WTC11 (cell line): ENCODE measurements around the gene POLH. TPM values are rescaled to one million over a fixed set of nuclear protein-coding genes. Genes with fewer than 3 reads are reported as not detected.

Experiments used
- ATAC-seq: fragments of 200-7000 bp; cut with Tn5 transposase; 2 replicates; pipeline ENCODE4 v1.10.0; 2021; ENCODE audit warnings: mild to moderate bottlenecking, moderate library complexity
- CTCF ChIA-PET: fragments of 300-600 bp; sonication (Branson Sonifier 250); formaldehyde crosslinking; loops from one replicate; lab custom pipeline; 2021; ENCODE audit warnings: antibody characterized with exemption; lab: Charles Lee
- POLR2A ChIA-PET: fragments of 350-600 bp; sonication (Branson Sonifier 250); formaldehyde crosslinking; loops from one replicate; lab custom pipeline; 2021; ENCODE audit warnings: antibody characterized with exemption; lab: Charles Lee
- DNase-seq: peaks from one replicate; pipeline ENCODE4 v3.0.0; 2021; ENCODE audit warnings: low spot score
- H3K27ac Mint-ChIP-seq: 2 replicates; pipeline ENCODE4 v1.8.0; 2021; ENCODE audit warnings: mixed read lengths
- H3K27me3 Mint-ChIP-seq: 2 replicates; pipeline ENCODE4 v1.8.0; 2021; ENCODE audit warnings: low read depth, mild to moderate bottlenecking, moderate library complexity, mixed read lengths
- H3K36me3 Mint-ChIP-seq: 2 replicates; pipeline ENCODE4 v1.8.0; 2021; ENCODE audit warnings: mixed read lengths
- H3K4me1 Mint-ChIP-seq: 2 replicates; pipeline ENCODE4 v1.8.0; 2022; ENCODE audit warnings: mixed read lengths
- H3K4me3 Mint-ChIP-seq: 2 replicates; pipeline ENCODE4 v1.8.0; 2021; ENCODE audit warnings: mild to moderate bottlenecking, moderate library complexity, mixed read lengths
- H3K9me3 Mint-ChIP-seq: 2 replicates; pipeline ENCODE4 v1.8.0; 2021; ENCODE audit warnings: mixed read lengths
- EMX1 ChIP-seq: fragments of 250-450 bp; sonication (Bioruptor Pico); IDR thresholded peaks from 2 replicates; pipeline ENCODE4 v1.8.0; 2021; ENCODE audit warnings: mild to moderate bottlenecking
- ETV6 ChIP-seq: sonication (generic); formaldehyde crosslinking; IDR thresholded peaks from 2 replicates; pipeline ENCODE4 v1.8.1; 2022; ENCODE audit warnings: mild to moderate bottlenecking, missing genetic modification reagents
- FOXJ3 ChIP-seq: sonication (generic); formaldehyde crosslinking; IDR thresholded peaks from 2 replicates; pipeline ENCODE4 v1.9.0; 2021; ENCODE audit warnings: missing genetic modification reagents, mild to moderate bottlenecking, borderline replicate concordance
- GABPB1 ChIP-seq: sonication (generic); formaldehyde crosslinking; IDR thresholded peaks from 2 replicates; pipeline ENCODE4 v1.8.1; 2023; ENCODE audit warnings: mild to moderate bottlenecking, missing genetic modification reagents
- GRHL2 ChIP-seq: fragments of 250-450 bp; sonication (Bioruptor Pico); IDR thresholded peaks from 2 replicates; pipeline ENCODE4 v1.8.0; 2022; ENCODE audit warnings: mild to moderate bottlenecking, moderate library complexity; ENCODE audit not compliant: insufficient replicate concordance, severe bottlenecking
- HMGA2 ChIP-seq: fragments of 250-450 bp; sonication (Bioruptor Pico); IDR thresholded peaks from 2 replicates; pipeline ENCODE4 v1.4.0; 2021; ENCODE audit warnings: mild to moderate bottlenecking, moderate library complexity
- NFATC4 ChIP-seq: fragments of 250-450 bp; sonication (Bioruptor Pico); IDR thresholded peaks from 2 replicates; pipeline ENCODE4 v1.9.0; 2021; ENCODE audit warnings: mild to moderate bottlenecking
- NR3C1 ChIP-seq: sonication (generic); formaldehyde crosslinking; conservative IDR thresholded peaks from 2 replicates; pipeline ENCODE4 v1.8.1; 2023; ENCODE audit warnings: low read depth, mild to moderate bottlenecking, missing genetic modification reagents
- RELA ChIP-seq: sonication (generic); formaldehyde crosslinking; IDR thresholded peaks from 2 replicates; pipeline ENCODE4 v1.8.1; 2022; ENCODE audit warnings: missing genetic modification reagents, mild to moderate bottlenecking, borderline replicate concordance
- RORB ChIP-seq: fragments of 250-450 bp; sonication (Bioruptor Pico); IDR thresholded peaks from 2 replicates; pipeline ENCODE4 v1.9.0; 2021; ENCODE audit warnings: mild to moderate bottlenecking
- SMAD4 ChIP-seq: sonication (generic); formaldehyde crosslinking; IDR thresholded peaks from 2 replicates; pipeline ENCODE4 v1.8.0; 2022; ENCODE audit warnings: mild to moderate bottlenecking, missing genetic modification reagents
- ZNF121 ChIP-seq: sonication (generic); formaldehyde crosslinking; IDR thresholded peaks from 2 replicates; pipeline ENCODE4 v1.8.0; 2023; ENCODE audit warnings: missing genetic modification reagents
- ZNF263 ChIP-seq: sonication (generic); formaldehyde crosslinking; IDR thresholded peaks from 2 replicates; pipeline ENCODE4 v1.8.1; 2022; ENCODE audit warnings: low read depth, mild to moderate bottlenecking, moderate library complexity, missing genetic modification reagents
- ZNF396 ChIP-seq: fragments of 250-450 bp; sonication (Bioruptor Pico); IDR thresholded peaks from 2 replicates; pipeline ENCODE4 v1.8.0; 2021; ENCODE audit warnings: mild to moderate bottlenecking, moderate library complexity, borderline replicate concordance
- ZNF416 ChIP-seq: fragments of 250-450 bp; sonication (Bioruptor Pico); IDR thresholded peaks from 2 replicates; pipeline ENCODE4 v1.9.0; 2021; ENCODE audit warnings: mild to moderate bottlenecking, inconsistent platforms
- ZNF423 ChIP-seq: fragments of 250-450 bp; sonication (Bioruptor Pico); IDR thresholded peaks from 2 replicates; pipeline ENCODE4 v2.1.2; 2022; ENCODE audit warnings: mild to moderate bottlenecking, moderate library complexity
- total RNA-seq: library from RNA; stranded (reverse); gene quantifications from 3 replicates; pipeline ENCODE4 v1.2.3, GENCODE V29; 2021
- TF ChIP-seq, protein P1 (sequence below): fragments of 250-450 bp; sonication (Bioruptor Pico); IDR thresholded peaks from 2 replicates; pipeline ENCODE4 v1.9.0; 2021; ENCODE audit warnings: moderate library complexity, mild to moderate bottlenecking, inconsistent platforms, borderline replicate concordance
- TF ChIP-seq, protein P2 (sequence below): fragments of 250-450 bp; sonication (Bioruptor Pico); conservative IDR thresholded peaks from 2 replicates; pipeline ENCODE4 v1.9.0; 2021; ENCODE audit warnings: mild to moderate bottlenecking
- TF ChIP-seq, protein P3 (sequence below): sonication (generic); formaldehyde crosslinking; IDR thresholded peaks from 2 replicates; pipeline ENCODE4 v1.8.1; 2022; ENCODE audit warnings: low read depth, missing genetic modification reagents, borderline replicate concordance
- TF ChIP-seq, protein P4 (sequence below): sonication (generic); formaldehyde crosslinking; IDR thresholded peaks from 2 replicates; pipeline ENCODE4 v1.8.0; 2023; ENCODE audit warnings: missing genetic modification reagents, mild to moderate bottlenecking, borderline replicate concordance
- TF ChIP-seq, protein P5 (sequence below): sonication (generic); formaldehyde crosslinking; IDR thresholded peaks from 2 replicates; pipeline ENCODE4 v1.8.1; 2022; ENCODE audit warnings: mild to moderate bottlenecking, moderate library complexity, missing genetic modification reagents
- TF ChIP-seq, protein P6 (sequence below): sonication (generic); formaldehyde crosslinking; IDR thresholded peaks from 2 replicates; pipeline ENCODE4 v1.8.0; 2023; ENCODE audit warnings: mild to moderate bottlenecking, missing genetic modification reagents

Gene POLH
- total RNA-seq, 1 experiment from 2014 or later, result 28.0 TPM

DNA sequence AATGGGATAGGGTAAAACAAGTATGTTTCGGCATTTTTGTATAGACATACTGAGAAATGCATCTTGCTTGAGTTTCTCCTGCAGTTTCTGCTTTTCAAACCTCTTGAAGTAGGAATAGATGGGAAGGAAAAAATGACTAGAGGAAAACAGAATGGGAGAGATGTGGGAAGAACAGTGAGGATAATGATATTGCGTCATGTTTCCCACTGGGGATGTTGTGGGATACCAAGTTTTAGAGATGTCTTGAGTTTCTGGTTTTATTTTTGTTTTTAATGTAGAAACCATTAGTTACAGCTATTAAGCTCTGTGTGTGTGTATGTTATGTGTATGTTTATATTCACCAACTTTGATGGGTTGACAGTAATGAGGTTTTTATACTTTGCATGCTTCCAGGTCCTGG is 24.6 kb downstream of the POLH start (continued):
- TF ChIP-seq, protein P1, sequence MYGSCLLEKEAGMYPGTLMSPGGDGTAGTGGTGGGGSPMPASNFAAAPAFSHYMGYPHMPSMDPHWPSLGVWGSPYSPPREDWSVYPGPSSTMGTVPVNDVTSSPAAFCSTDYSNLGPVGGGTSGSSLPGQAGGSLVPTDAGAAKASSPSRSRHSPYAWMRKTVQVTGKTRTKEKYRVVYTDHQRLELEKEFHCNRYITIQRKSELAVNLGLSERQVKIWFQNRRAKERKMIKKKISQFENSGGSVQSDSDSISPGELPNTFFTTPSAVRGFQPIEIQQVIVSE (CRISPR knock-in tag), result no peak
- TF ChIP-seq, protein P2, sequence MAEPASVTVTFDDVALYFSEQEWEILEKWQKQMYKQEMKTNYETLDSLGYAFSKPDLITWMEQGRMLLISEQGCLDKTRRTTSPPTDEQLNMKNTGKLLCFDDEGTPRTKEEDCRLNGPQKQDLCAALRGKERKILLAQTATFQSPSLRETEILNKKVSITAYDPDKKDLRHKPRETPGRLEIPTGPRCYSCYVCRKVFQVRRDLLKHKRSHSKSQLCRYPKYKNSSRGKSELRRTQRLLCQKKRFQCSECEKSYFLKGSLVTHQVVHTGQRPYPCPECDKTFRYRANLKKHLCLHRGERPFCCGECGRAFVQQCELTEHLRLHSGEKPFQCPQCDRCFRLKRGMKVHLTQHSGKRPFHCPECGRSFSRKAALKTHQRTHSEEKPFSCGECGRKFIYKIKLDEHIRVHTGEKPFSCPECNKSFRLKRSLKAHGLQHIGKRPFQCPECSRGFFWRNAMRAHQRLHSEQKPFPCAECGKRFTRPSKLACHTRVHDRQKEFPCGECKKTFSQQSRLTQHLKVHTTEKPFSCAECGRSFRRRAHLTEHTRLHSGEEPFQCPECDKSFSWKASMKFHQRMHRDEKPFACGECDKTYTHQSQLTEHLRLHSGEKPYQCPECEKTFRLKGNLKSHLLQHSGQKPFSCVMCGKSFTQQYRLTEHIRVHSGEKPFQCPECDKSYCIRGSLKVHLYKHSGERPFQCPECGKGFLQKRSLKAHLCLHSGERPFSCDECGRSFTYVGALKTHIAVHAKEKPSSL, result no peak
- TF ChIP-seq NR3C1 (CRISPR knock-in tag), result no peak
- TF ChIP-seq SMAD4 (CRISPR knock-in tag), result no peak

DNA sequence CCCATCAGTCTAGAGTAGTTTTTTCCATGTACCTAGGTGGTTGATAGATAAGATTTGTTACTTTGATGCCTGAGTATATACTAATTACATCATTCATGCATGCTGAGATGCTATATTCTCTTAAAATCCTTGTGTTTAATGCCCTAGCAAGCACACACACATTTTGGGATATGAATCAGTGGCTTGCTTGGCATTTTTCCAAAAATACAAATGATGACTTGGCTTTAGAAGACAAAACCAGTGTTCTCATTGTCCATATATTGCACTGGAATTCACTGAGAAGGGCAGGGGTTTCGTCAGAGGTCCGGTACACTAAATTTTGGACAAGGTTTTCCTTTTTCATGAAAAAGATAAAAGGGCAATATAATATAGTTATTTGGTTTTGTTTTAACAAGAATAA is 28.2 kb downstream of the POLH start:
- Mint-ChIP-seq H3K9me3 (no peaks in the 10 kb centered on the region), H3K27ac (no peak overlapping the region), H3K4me1 (no peaks in the 10 kb centered on the region), H3K36me3 (peaks cover 27% of the 10 kb centered on the region), H3K27me3 (no peaks in the 10 kb centered on the region), H3K4me3 (no peak overlapping the region)
- CTCF ChIA-PET, result no interaction called here
- ATAC-seq (no peak), DNase-seq (no peak)
- TF ChIP-seq GRHL2 (CRISPR knock-in tag) (no peak), EMX1 (no peak), GABPB1 (CRISPR knock-in tag) (no peak), ETV6 (CRISPR knock-in tag) (no peak), RORB (CRISPR knock-in tag) (no peak), ZNF121 (CRISPR knock-in tag) (no peak), NFATC4 (CRISPR knock-in tag) (no peak), ZNF423 (no peak)
- TF ChIP-seq, protein P3, sequence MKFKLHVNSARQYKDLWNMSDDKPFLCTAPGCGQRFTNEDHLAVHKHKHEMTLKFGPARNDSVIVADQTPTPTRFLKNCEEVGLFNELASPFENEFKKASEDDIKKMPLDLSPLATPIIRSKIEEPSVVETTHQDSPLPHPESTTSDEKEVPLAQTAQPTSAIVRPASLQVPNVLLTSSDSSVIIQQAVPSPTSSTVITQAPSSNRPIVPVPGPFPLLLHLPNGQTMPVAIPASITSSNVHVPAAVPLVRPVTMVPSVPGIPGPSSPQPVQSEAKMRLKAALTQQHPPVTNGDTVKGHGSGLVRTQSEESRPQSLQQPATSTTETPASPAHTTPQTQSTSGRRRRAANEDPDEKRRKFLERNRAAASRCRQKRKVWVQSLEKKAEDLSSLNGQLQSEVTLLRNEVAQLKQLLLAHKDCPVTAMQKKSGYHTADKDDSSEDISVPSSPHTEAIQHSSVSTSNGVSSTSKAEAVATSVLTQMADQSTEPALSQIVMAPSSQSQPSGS, result no peak
- TF ChIP-seq, protein P4, sequence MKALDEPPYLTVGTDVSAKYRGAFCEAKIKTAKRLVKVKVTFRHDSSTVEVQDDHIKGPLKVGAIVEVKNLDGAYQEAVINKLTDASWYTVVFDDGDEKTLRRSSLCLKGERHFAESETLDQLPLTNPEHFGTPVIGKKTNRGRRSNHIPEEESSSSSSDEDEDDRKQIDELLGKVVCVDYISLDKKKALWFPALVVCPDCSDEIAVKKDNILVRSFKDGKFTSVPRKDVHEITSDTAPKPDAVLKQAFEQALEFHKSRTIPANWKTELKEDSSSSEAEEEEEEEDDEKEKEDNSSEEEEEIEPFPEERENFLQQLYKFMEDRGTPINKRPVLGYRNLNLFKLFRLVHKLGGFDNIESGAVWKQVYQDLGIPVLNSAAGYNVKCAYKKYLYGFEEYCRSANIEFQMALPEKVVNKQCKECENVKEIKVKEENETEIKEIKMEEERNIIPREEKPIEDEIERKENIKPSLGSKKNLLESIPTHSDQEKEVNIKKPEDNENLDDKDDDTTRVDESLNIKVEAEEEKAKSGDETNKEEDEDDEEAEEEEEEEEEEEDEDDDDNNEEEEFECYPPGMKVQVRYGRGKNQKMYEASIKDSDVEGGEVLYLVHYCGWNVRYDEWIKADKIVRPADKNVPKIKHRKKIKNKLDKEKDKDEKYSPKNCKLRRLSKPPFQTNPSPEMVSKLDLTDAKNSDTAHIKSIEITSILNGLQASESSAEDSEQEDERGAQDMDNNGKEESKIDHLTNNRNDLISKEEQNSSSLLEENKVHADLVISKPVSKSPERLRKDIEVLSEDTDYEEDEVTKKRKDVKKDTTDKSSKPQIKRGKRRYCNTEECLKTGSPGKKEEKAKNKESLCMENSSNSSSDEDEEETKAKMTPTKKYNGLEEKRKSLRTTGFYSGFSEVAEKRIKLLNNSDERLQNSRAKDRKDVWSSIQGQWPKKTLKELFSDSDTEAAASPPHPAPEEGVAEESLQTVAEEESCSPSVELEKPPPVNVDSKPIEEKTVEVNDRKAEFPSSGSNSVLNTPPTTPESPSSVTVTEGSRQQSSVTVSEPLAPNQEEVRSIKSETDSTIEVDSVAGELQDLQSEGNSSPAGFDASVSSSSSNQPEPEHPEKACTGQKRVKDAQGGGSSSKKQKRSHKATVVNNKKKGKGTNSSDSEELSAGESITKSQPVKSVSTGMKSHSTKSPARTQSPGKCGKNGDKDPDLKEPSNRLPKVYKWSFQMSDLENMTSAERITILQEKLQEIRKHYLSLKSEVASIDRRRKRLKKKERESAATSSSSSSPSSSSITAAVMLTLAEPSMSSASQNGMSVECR (CRISPR knock-in tag), result no peak
- POLR2A ChIA-PET, result interaction anchor here (0.6 kb wide), 1 partner anchor 18 kb away, joined by 4 read pairs; no protein-coding TSS in a partner anchor

DNA sequence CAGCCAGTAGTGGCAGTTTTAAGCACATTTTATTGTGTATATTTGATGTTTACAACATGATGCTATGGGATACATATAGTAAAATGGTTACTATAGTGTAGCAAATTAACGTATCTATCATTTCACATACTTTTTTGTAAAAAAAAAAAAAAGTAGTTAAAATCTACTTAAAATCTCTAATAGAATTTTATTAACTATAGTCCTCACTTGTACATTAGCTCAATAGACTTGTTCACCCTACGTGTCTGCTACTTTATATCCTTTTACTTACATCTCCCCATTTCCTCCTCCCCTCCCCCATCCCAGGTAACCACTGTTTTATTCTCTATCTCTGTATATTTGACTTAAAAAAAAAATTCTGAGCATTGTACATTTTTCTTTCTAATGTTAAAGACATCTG is 30.0 kb downstream of the POLH start:
- Mint-ChIP-seq H3K4me3 (no peak overlapping the region), H3K27me3 (no peaks in the 10 kb centered on the region), H3K27ac (no peak overlapping the region), H3K4me1 (no peaks in the 10 kb centered on the region), H3K36me3 (peaks cover 31% of the 10 kb centered on the region), H3K9me3 (no peaks in the 10 kb centered on the region)
- ChIA-PET CTCF (interaction anchor here (1.0 kb wide), 1 partner anchor 10 kb away, joined by 3 read pairs; no protein-coding TSS in a partner anchor), POLR2A (no interaction called here)
- DNase-seq (no peak), ATAC-seq (no peak)
- TF ChIP-seq ZNF263 (CRISPR knock-in tag) (no peak), ZNF416 (no peak), FOXJ3 (no peak), ZNF396 (CRISPR knock-in tag) (no peak), HMGA2 (no peak), RELA (CRISPR knock-in tag) (no peak)
- TF ChIP-seq, protein P5, sequence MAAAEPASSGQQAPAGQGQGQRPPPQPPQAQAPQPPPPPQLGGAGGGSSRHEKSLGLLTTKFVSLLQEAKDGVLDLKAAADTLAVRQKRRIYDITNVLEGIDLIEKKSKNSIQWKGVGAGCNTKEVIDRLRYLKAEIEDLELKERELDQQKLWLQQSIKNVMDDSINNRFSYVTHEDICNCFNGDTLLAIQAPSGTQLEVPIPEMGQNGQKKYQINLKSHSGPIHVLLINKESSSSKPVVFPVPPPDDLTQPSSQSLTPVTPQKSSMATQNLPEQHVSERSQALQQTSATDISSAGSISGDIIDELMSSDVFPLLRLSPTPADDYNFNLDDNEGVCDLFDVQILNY (CRISPR knock-in tag), result no peak
- TF ChIP-seq, protein P6, sequence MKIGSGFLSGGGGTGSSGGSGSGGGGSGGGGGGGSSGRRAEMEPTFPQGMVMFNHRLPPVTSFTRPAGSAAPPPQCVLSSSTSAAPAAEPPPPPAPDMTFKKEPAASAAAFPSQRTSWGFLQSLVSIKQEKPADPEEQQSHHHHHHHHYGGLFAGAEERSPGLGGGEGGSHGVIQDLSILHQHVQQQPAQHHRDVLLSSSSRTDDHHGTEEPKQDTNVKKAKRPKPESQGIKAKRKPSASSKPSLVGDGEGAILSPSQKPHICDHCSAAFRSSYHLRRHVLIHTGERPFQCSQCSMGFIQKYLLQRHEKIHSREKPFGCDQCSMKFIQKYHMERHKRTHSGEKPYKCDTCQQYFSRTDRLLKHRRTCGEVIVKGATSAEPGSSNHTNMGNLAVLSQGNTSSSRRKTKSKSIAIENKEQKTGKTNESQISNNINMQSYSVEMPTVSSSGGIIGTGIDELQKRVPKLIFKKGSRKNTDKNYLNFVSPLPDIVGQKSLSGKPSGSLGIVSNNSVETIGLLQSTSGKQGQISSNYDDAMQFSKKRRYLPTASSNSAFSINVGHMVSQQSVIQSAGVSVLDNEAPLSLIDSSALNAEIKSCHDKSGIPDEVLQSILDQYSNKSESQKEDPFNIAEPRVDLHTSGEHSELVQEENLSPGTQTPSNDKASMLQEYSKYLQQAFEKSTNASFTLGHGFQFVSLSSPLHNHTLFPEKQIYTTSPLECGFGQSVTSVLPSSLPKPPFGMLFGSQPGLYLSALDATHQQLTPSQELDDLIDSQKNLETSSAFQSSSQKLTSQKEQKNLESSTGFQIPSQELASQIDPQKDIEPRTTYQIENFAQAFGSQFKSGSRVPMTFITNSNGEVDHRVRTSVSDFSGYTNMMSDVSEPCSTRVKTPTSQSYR, result no peak
